GM23338 (cell line): ENCODE results near the gene EEA1. TPM values are rescaled to one million over a fixed set of nuclear protein-coding genes. Genes with fewer than 3 reads are reported as not detected.

Experiments
- ATAC-seq: fragments of 200-7000 bp; cut with Tn5 transposase; 3 replicates; pipeline ENCODE4 v1.9.1; 2020
- DNase-seq: peaks from one replicate; pipeline ENCODE4 v3.0.0-alpha.2; 2015; ENCODE audit warnings: low spot score
- H2AFZ ChIP-seq: fragments of 200-600 bp; sonication (generic); 2 replicates; pipeline ENCODE4 v1.8.0; 2016; ENCODE audit warnings: antibody characterized with exemption, mild to moderate bottlenecking, moderate library complexity
- H3F3A ChIP-seq: fragments of 200-600 bp; sonication (generic); replicated peaks from 2 replicates; pipeline ENCODE4 v1.8.0; 2017; ENCODE audit warnings: antibody characterized with exemption, mixed run types, low read depth
- H3K27ac ChIP-seq: fragments of 200-600 bp; sonication (generic); 2 replicates; pipeline ENCODE4 v1.6.1; 2016; ENCODE audit warnings: low read depth
- H3K27me3 ChIP-seq: fragments of 200-600 bp; sonication (generic); 2 replicates; pipeline ENCODE4 v1.8.0; 2016; ENCODE audit warnings: mild to moderate bottlenecking, mixed run types, moderate library complexity; ENCODE audit not compliant: insufficient read depth
- H3K36me3 ChIP-seq: fragments of 200-600 bp; sonication (generic); 2 replicates; pipeline ENCODE4 v1.8.0; 2016; ENCODE audit warnings: mild to moderate bottlenecking; ENCODE audit not compliant: insufficient read depth
- H3K4me1 ChIP-seq: fragments of 200-600 bp; sonication (generic); 2 replicates; pipeline ENCODE4 v1.8.0; 2016; ENCODE audit warnings: mild to moderate bottlenecking, moderate library complexity; ENCODE audit not compliant: insufficient read depth
- H3K4me2 ChIP-seq: fragments of 200-600 bp; sonication (generic); 2 replicates; pipeline ENCODE4 v1.7.1; 2017; ENCODE audit warnings: mixed run types
- H3K4me3 ChIP-seq: fragments of 200-600 bp; sonication (generic); 2 replicates; pipeline ENCODE4 v1.6.1; 2016; ENCODE audit warnings: mixed run types
- H3K79me2 ChIP-seq: fragments of 200-600 bp; sonication (generic); replicated peaks from 2 replicates; pipeline ENCODE4 v1.8.0; 2017; ENCODE audit warnings: mild to moderate bottlenecking; ENCODE audit not compliant: insufficient read depth
- H3K9me2 ChIP-seq: fragments of 200-600 bp; sonication (generic); 2 replicates; pipeline ENCODE4 v1.8.0; 2017; ENCODE audit not compliant: insufficient read depth
- H4K20me1 ChIP-seq: fragments of 200-600 bp; sonication (generic); replicated peaks from 2 replicates; pipeline ENCODE4 v1.8.0; 2017; ENCODE audit warnings: mild to moderate bottlenecking; ENCODE audit not compliant: insufficient read depth
- H3K27ac Mint-ChIP-seq: 2 replicates; pipeline ENCODE4 v1.8.0; 2020; ENCODE audit warnings: inconsistent platforms, mild to moderate bottlenecking, moderate library complexity, mixed read lengths
- H3K27me3 Mint-ChIP-seq: 3 replicates; pipeline ENCODE4 v1.8.0; 2022; ENCODE audit warnings: low read depth, mild to moderate bottlenecking, moderate library complexity, mixed read lengths, inconsistent platforms; ENCODE audit not compliant: insufficient read depth, poor library complexity
- H3K36me3 Mint-ChIP-seq: 3 replicates; pipeline ENCODE4 v1.8.0; 2021; ENCODE audit warnings: low read depth, mild to moderate bottlenecking, inconsistent platforms, moderate library complexity, mixed read lengths
- H3K4me1 Mint-ChIP-seq: 3 replicates; pipeline ENCODE4 v1.8.0; 2020; ENCODE audit warnings: mild to moderate bottlenecking, inconsistent platforms, mixed read lengths
- H3K4me3 Mint-ChIP-seq: 3 replicates; pipeline ENCODE4 v1.8.0; 2021; ENCODE audit warnings: moderate library complexity, mild to moderate bottlenecking, inconsistent platforms, mixed read lengths
- H3K9me3 Mint-ChIP-seq: 3 replicates; pipeline ENCODE4 v1.8.0; 2020; ENCODE audit warnings: moderate library complexity, mild to moderate bottlenecking, inconsistent platforms, mixed read lengths
- CREB1 ChIP-seq: fragments of 250-450 bp; sonication (Bioruptor Pico); IDR thresholded peaks from 2 replicates; pipeline ENCODE4 v1.5.0; 2020; ENCODE audit warnings: low read depth, mild to moderate bottlenecking, moderate library complexity
- CTCF ChIP-seq, 2 experiments: fragments of 200-600 bp in 1 of 2; sonication (generic) in 1 of 2; conservative IDR thresholded peaks; 2 replicates each; pipeline versions ENCODE4 v1.5.1 to v1.6.1; 2016 to 2017; ENCODE audit warnings: antibody characterized with exemption in 2 of 2, low read depth in 2 of 2, mild to moderate bottlenecking in 2 of 2, moderate library complexity in 1 of 2
- EZH2 ChIP-seq: fragments of 200-600 bp; sonication (generic); IDR thresholded peaks from one replicate; pipeline ENCODE4 v1.8.0; 2017; ENCODE audit warnings: antibody characterized with exemption, mild to moderate bottlenecking, low read depth; ENCODE audit not compliant: unreplicated experiment
- EZH2phosphoT487 ChIP-seq: fragments of 200-600 bp; sonication (generic); IDR thresholded peaks from one replicate; pipeline ENCODE4 v1.8.1; 2018; ENCODE audit warnings: antibody characterized with exemption; ENCODE audit not compliant: unreplicated experiment
- NANOG ChIP-seq: IDR thresholded peaks from 2 replicates; pipeline ENCODE4 v1.6.1; 2016; ENCODE audit warnings: antibody characterized with exemption, borderline replicate concordance
- REST ChIP-seq: IDR thresholded peaks from one replicate; pipeline ENCODE4 v1.6.1; 2018; ENCODE audit warnings: antibody characterized with exemption; ENCODE audit not compliant: unreplicated experiment
- STAT1 ChIP-seq: IDR thresholded peaks from one replicate; pipeline ENCODE4 v1.6.1; 2016; ENCODE audit warnings: antibody characterized with exemption; ENCODE audit not compliant: unreplicated experiment
- ZNF114 ChIP-seq: fragments of 250-450 bp; sonication (Bioruptor Pico); IDR thresholded peaks from 2 replicates; pipeline ENCODE4 v1.5.0; 2020; ENCODE audit warnings: mild to moderate bottlenecking, moderate library complexity
- ZNF331 ChIP-seq: fragments of 250-450 bp; sonication (Bioruptor Pico); IDR thresholded peaks from 2 replicates; pipeline ENCODE4 v1.5.0; 2020; ENCODE audit warnings: low read depth, mild to moderate bottlenecking, moderate library complexity
- ZNF462 ChIP-seq: fragments of 250-450 bp; sonication (Bioruptor Pico); IDR thresholded peaks from 2 replicates; pipeline ENCODE4 v1.5.0; 2020; ENCODE audit warnings: mild to moderate bottlenecking, moderate library complexity
- polyA plus RNA-seq: library from polyadenylated mRNA; unstranded; fragments of >200 nt; fragmentation: Nextera tagmentation; extraction: Ambion mirVana; gene quantifications from 2 replicates; pipeline ENCODE4 v1.2.1, GENCODE V29; 2016
- total RNA-seq: library from RNA; depleted of rRNA; stranded (reverse); fragments of >200 nt; shearing (Covaris generic); gene quantifications from 2 replicates; pipeline ENCODE4 v1.2.3, GENCODE V29; 2014

EEA1 gene
- total and polyA plus RNA-seq, 2 experiments from 2014 or later: 10.0 to 41.1 TPM

- peak overlapping the region; percentile 97; the same call in 1 of the 2 replicates for H3K27ac ChIP-seq
- peak overlapping the region; percentile 97 for H3K27ac Mint-ChIP-seq
- H2AFZ ChIP-seq: no peak overlapping the region
- peaks cover 20% of the 10 kb centered on the region for H3K79me2 ChIP-seq
- TF ChIP-seq EZH2: no peak
- TF ChIP-seq EZH2phosphoT487: no peak
- no peak for TF ChIP-seq STAT1
- no peak for TF ChIP-seq REST
- peak overlapping the region; percentile 82; the same call in 2 of the 3 replicates for H3K4me3 Mint-ChIP-seq
- peaks cover 54% of the 10 kb centered on the region for H3K4me1 Mint-ChIP-seq
- H3K9me2 ChIP-seq: no peaks in the 10 kb centered on the region
- H3K36me3 ChIP-seq: no peaks in the 10 kb centered on the region
- DNase-seq: no peak
- ATAC-seq: no peak
- H4K20me1 ChIP-seq: no peaks in the 10 kb centered on the region
- peaks cover 48% of the 10 kb centered on the region for H3K4me1 ChIP-seq
- no peaks in the 10 kb centered on the region for H3K9me3 Mint-ChIP-seq
- peak overlapping the region; percentile 78 for H3K4me2 ChIP-seq
- H3K4me3 ChIP-seq: peak overlapping the region; percentile 66
- peaks cover 4% of the 10 kb centered on the region; the same call in 1 of the 2 replicates for H3F3A ChIP-seq
- H3K36me3 Mint-ChIP-seq: no peaks in the 10 kb centered on the region
- peaks cover 11% of the 10 kb centered on the region for H3K27me3 Mint-ChIP-seq
- peaks cover 6% of the 10 kb centered on the region; the same call in 1 of the 2 replicates for H3K27me3 ChIP-seq
Measured at GRCh38 chr12:92930421-92930820, 1.3 kb upstream of the EEA1 start.

GRCh38 chr12:92929983-92930382, 888 bp upstream of the EEA1 start:
- no peak for DNase-seq
- peak overlapping the region; percentile 82 for H3K4me3 Mint-ChIP-seq
- H2AFZ ChIP-seq: peak overlapping the region; percentile 43; the same call in 1 of the 2 replicates
- no peaks in the 10 kb centered on the region for H4K20me1 ChIP-seq
- peak overlapping the region; percentile 97 for H3K27ac ChIP-seq
- peaks cover 51% of the 10 kb centered on the region for H3K4me1 Mint-ChIP-seq
- no peaks in the 10 kb centered on the region for H3K9me2 ChIP-seq
- H3F3A ChIP-seq: peaks cover 4% of the 10 kb centered on the region; the same call in 1 of the 2 replicates
- H3K36me3 ChIP-seq: no peaks in the 10 kb centered on the region
- H3K4me1 ChIP-seq: peaks cover 44% of the 10 kb centered on the region
- H3K27ac Mint-ChIP-seq: peak overlapping the region; percentile 97
- H3K4me3 ChIP-seq: peak overlapping the region; percentile 66
- H3K9me3 Mint-ChIP-seq: no peaks in the 10 kb centered on the region
- H3K4me2 ChIP-seq: peak overlapping the region; percentile 78
- peaks cover 24% of the 10 kb centered on the region for H3K79me2 ChIP-seq
- peaks cover 6% of the 10 kb centered on the region; the same call in 1 of the 2 replicates for H3K27me3 ChIP-seq
- H3K36me3 Mint-ChIP-seq: no peaks in the 10 kb centered on the region
- H3K27me3 Mint-ChIP-seq: peaks cover 10% of the 10 kb centered on the region
- no peak for ATAC-seq
- TF ChIP-seq STAT1 (no peak), ZNF462 (CRISPR knock-in tag) (no peak), CTCF (conservative IDR thresholded peaks at IDR 0.05; ENCODE audit: low read depth in 2 of 2) (no peak), CREB1 (CRISPR knock-in tag) (no peak), EZH2 (no peak), ZNF331 (CRISPR knock-in tag) (no peak), ZNF114 (CRISPR knock-in tag) (no peak), EZH2phosphoT487 (no peak), NANOG (no peak)
